NCI-H2171 treated with DMSO at 0.1 percent for 48 hours (cell line): ENCODE measurements around the gene RBPJ.
"Not testable (repeated sequence)": the region's sequence is repeated elsewhere in the genome, so short reads cannot be mapped to it uniquely, and the experiment has no call there.

Experiments used
- DNase-seq: peaks from one replicate; lab custom pipeline; 2025; lab: John Stamatoyannopoulos, UW

Gene RBPJ

GRCh38 chr4:26302031-26302899 is 18.5 kb upstream of the RBPJ start:
- DNase-seq: no peak

GRCh38 chr4:26303008-26303407 is 17.8 kb upstream of the RBPJ start:
- DNase-seq: no peak

- DNase-seq: no peak
Measured at GRCh38 chr4:26307037-26307800, 13.6 kb upstream of the RBPJ start.

GRCh38 chr4:26308568-26308967 is 12.2 kb upstream of the RBPJ start:
- no peak for DNase-seq

GRCh38 chr4:26310264-26310663 is 10.6 kb upstream of the RBPJ start:
- DNase-seq: no peak

- DNase-seq: no peak
Measured at GRCh38 chr4:26311633-26312032, 9.2 kb upstream of the RBPJ start.

GRCh38 chr4:26315316-26315932 is 5.4 kb upstream of the RBPJ start:
- not testable (repeated sequence) for DNase-seq

- DNase-seq: no peak
Measured at GRCh38 chr4:26317766-26318165, 3.0 kb upstream of the RBPJ start.

GRCh38 chr4:26319467-26319948 is 1.3 kb upstream of the RBPJ start:
- DNase-seq: peak; percentile 95

GRCh38 chr4:26319949-26320537 is 771 bp upstream of the RBPJ start:
- peak; percentile 44 for DNase-seq

GRCh38 chr4:26321373-26322221 is 783 bp downstream of the RBPJ start:
- peak; percentile 31 for DNase-seq

- no peak for DNase-seq
Measured at GRCh38 chr4:26322346-26322745, 1.5 kb downstream of the RBPJ start.

- DNase-seq: no peak
Measured at GRCh38 chr4:26323821-26324220, 3.0 kb downstream of the RBPJ start.

- DNase-seq: no peak
Measured at GRCh38 chr4:26325191-26325590, 4.4 kb downstream of the RBPJ start.

- no peak for DNase-seq
Measured at GRCh38 chr4:26326791-26327190, 6.0 kb downstream of the RBPJ start.

- DNase-seq: peak; percentile 46
Measured at GRCh38 chr4:26330186-26330787, 9.5 kb downstream of the RBPJ start.

GRCh38 chr4:26330946-26331345 is 10.1 kb downstream of the RBPJ start:
- no peak for DNase-seq

GRCh38 chr4:26331380-26331950 is 10.7 kb downstream of the RBPJ start:
- no peak for DNase-seq

- DNase-seq: no peak
Measured at GRCh38 chr4:26334366-26334765, 13.6 kb downstream of the RBPJ start.

GRCh38 chr4:26337612-26338011 is 16.8 kb downstream of the RBPJ start:
- no peak for DNase-seq
